ENCODE measurements around the gene LRRN2. TPM values are rescaled to one million over a fixed set of nuclear protein-coding genes. Genes with fewer than 3 reads are reported as not detected.

Gene LRRN2
- total RNA-seq, 1 donor from 2014 or later = 9.4 TPM

DNA sequence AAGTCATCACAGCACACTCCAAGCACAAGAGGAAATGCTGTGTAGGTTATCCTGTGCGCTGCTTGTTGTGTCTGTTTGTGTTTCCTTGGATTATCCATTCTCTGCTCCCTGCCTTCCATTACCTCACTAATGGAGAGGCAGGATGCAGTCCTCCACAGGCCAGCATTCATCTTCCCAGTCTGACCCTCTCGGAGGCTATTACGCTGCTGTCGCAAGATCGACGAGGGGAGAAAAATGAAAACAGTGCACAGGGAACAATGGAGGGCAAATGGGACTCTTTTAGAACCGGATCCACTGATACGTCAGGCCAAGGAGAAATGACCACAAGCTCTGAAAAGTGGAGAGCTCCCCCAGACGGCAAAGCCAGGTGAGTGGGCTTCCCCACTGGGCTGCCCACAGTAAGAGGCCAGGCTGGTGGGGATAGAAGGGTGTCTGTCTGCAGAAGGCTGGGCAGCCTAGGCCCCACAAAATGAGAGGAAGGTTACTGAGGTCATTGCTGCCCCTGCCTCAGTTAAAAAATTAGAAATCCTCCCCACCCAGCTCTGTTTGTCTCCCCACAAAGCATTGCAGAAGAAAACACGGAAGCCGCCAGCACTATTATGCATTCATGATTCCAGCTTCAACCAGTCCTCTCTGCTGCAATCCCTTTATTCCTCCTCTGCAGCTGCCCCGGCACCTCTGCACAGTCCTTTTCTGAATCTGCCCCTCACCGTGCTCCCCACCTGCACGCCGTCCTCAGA lies 21.7 kb downstream of the LRRN2 start:
- Mint-ChIP-seq H3K9me3 (ENCODE audit: low read depth) (no peaks in the 10 kb centered on the region), H3K27ac (no peak overlapping the region), H3K27me3 (peaks cover 4% of the 10 kb centered on the region), H3K4me3 (ENCODE audit: low read depth) (no peak overlapping the region), H3K36me3 (ENCODE audit: insufficient read depth) (no peaks in the 10 kb centered on the region), H3K4me1 (ENCODE audit: low read depth) (no peaks in the 10 kb centered on the region)
- TF ChIP-seq, protein P1, sequence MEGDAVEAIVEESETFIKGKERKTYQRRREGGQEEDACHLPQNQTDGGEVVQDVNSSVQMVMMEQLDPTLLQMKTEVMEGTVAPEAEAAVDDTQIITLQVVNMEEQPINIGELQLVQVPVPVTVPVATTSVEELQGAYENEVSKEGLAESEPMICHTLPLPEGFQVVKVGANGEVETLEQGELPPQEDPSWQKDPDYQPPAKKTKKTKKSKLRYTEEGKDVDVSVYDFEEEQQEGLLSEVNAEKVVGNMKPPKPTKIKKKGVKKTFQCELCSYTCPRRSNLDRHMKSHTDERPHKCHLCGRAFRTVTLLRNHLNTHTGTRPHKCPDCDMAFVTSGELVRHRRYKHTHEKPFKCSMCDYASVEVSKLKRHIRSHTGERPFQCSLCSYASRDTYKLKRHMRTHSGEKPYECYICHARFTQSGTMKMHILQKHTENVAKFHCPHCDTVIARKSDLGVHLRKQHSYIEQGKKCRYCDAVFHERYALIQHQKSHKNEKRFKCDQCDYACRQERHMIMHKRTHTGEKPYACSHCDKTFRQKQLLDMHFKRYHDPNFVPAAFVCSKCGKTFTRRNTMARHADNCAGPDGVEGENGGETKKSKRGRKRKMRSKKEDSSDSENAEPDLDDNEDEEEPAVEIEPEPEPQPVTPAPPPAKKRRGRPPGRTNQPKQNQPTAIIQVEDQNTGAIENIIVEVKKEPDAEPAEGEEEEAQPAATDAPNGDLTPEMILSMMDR (IDR thresholded peaks at IDR 0.05; ENCODE audit: unreplicated experiment) = no peak
- no peak for DNase-seq (ENCODE audit: low spot score, unreplicated experiment)

DNA sequence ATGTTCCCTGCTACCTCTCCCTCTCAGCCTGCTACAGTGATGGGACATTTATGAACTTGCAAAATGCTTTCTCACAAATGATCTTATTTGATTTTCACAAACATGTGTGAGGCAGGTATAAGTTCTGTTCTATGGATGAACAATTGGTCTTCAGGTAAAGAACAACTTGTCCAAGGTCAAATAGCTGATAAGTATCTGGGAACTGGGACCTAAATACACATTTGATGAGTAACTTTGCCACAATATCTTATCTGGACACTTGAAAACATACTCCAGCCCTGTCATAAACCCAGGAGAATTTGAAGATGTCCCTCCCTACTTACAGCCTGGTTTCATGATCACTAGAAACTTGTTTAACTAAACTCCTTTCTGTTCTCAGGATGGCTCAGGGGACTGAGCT lies 23.0 kb downstream of the LRRN2 start:
- Mint-ChIP-seq H3K4me3 (ENCODE audit: low read depth) (no peak overlapping the region), H3K4me1 (ENCODE audit: low read depth) (no peaks in the 10 kb centered on the region), H3K27ac (no peak overlapping the region), H3K9me3 (ENCODE audit: low read depth) (no peaks in the 10 kb centered on the region), H3K36me3 (ENCODE audit: insufficient read depth) (no peaks in the 10 kb centered on the region), H3K27me3 (peaks cover 4% of the 10 kb centered on the region)
- no peak for DNase-seq (ENCODE audit: low spot score, unreplicated experiment)
- TF ChIP-seq, protein P1 (IDR thresholded peaks at IDR 0.05; ENCODE audit: unreplicated experiment) = no peak

DNA sequence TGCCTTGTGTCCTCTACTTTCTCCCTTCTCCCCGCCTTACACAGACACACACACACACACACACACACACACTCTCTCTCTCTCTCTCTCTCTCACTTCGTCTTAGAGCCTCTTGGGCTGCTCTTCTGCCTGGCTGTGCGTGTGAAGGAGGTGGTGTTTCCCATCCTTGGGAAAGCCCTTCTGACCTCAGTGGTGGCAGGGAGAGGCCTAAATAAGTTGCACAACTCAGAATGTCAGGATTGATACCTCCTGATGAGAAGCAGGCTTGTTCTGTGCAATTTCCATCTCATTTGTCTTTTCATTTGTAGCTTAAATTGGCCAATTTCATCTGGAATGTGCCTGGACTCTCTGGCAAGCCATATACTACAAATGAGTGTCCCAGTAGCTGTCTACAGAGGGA lies 25.0 kb downstream of the LRRN2 start:
- no peaks in the 10 kb centered on the region for H3K4me1 Mint-ChIP-seq (ENCODE audit: low read depth)
- H3K27ac Mint-ChIP-seq = no peak overlapping the region

DNA sequence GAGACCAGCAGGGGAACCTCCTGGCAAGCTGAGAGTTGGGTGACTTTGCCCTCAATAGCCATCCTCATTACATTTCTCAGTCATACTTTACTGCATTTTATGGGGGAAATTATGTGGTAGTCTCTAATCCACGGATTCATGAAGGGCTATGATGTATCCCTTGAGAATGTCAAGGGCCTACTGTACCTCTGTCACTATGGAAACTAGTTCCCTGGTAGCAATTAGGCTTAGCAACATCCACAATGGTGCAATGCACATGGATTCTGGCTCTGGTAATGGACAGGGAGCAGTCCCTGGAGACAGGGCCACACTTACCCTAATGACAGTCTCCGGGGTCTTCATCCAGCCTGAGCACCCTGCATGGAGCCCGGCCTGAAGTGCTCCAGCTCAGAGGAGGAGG lies 26.5 kb downstream of the LRRN2 start:
- Mint-ChIP-seq H3K27ac (no peak overlapping the region), H3K4me3 (ENCODE audit: low read depth) (no peak overlapping the region)

More for the DNA sequence above, 25.0 kb downstream of the LRRN2 start:
- DNase-seq (ENCODE audit: low spot score, unreplicated experiment) = no peak
- Mint-ChIP-seq H3K27me3 (peaks cover 4% of the 10 kb centered on the region), H3K36me3 (ENCODE audit: insufficient read depth) (no peaks in the 10 kb centered on the region), H3K9me3 (ENCODE audit: low read depth) (no peaks in the 10 kb centered on the region), H3K4me3 (ENCODE audit: low read depth) (no peak overlapping the region)
- TF ChIP-seq, protein P1 (IDR thresholded peaks at IDR 0.05; ENCODE audit: unreplicated experiment) = no peak

DNA sequence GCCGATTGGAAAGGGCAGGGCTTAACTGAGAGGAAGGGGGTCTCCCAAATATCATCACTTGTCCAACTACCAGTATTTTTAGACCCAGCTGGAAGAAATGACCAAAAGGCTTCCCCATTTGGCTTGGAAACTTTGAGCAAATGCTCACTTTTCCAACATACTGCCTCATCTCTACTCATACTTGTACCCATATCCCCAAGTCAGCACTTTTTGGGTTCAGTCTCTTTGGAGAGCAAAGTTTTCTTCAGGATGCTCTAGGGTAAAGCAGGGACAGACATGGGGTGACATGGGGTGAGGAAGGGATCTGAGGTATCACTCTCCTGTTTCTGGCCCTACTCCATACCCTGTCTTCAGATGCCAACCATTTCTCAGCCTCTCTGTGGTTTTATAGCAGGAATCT lies 27.2 kb downstream of the LRRN2 start:
- Mint-ChIP-seq H3K4me1 (ENCODE audit: low read depth) (no peaks in the 10 kb centered on the region), H3K4me3 (ENCODE audit: low read depth) (no peak overlapping the region), H3K36me3 (ENCODE audit: insufficient read depth) (no peaks in the 10 kb centered on the region), H3K27me3 (peaks cover 1% of the 10 kb centered on the region), H3K27ac (no peak overlapping the region), H3K9me3 (ENCODE audit: low read depth) (no peaks in the 10 kb centered on the region)
- TF ChIP-seq, protein P1 (IDR thresholded peaks at IDR 0.05; ENCODE audit: unreplicated experiment) = no peak
- no peak for DNase-seq (ENCODE audit: low spot score, unreplicated experiment)

More for the DNA sequence above, 26.5 kb downstream of the LRRN2 start:
- no peaks in the 10 kb centered on the region for H3K36me3 Mint-ChIP-seq (ENCODE audit: insufficient read depth)
- H3K27me3 Mint-ChIP-seq = no peaks in the 10 kb centered on the region
- TF ChIP-seq, protein P1 (IDR thresholded peaks at IDR 0.05; ENCODE audit: unreplicated experiment) = no peak
- H3K9me3 Mint-ChIP-seq (ENCODE audit: low read depth) = no peaks in the 10 kb centered on the region
- no peaks in the 10 kb centered on the region for H3K4me1 Mint-ChIP-seq (ENCODE audit: low read depth)
- DNase-seq (ENCODE audit: low spot score, unreplicated experiment) = no peak

Data from progenitor cell of endocrine pancreas (in vitro differentiated cells).